Measurements from ENCODE around the gene ATM.

DNA sequence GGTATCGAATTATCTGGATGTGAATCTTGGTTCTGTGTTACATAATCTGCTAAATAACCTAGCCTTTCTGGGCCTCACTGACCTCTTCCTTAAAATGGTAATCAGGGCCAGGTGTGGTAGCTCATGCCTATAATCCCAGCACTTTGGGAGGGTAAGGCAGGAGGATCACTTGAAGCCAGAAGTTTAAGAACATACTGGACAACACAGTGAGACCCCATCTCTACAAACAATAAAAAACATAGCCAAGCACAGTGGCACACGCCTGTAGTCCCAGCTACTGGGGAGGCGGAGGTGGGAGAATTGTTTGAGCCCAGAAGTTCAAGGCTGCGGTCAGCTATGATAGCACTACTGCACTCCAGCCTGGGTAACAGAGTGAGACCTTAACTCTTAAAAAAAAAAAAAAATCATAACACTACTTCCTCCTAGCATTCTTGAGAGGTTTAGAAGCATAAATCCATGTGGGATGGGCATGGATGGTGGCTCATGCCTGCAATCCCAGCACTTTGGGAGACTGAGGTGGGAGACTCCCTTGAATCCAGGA, 171.9 kb downstream of the ATM start:
- TF ChIP-seq CTCF (IDR thresholded peaks at IDR 0.05; ENCODE audit: borderline replicate concordance, extremely low read depth, low read length, poor library complexity, severe bottlenecking) = no peak
- TF ChIP-seq EZH2 (IDR thresholded peaks at IDR 0.05; ENCODE audit: borderline replicate concordance, low read depth, low read length, severe bottlenecking) = no peak

Measured in DND-41 (cell line).